ENCODE results near the gene PAMR1.

The PAMR1 gene

DNA sequence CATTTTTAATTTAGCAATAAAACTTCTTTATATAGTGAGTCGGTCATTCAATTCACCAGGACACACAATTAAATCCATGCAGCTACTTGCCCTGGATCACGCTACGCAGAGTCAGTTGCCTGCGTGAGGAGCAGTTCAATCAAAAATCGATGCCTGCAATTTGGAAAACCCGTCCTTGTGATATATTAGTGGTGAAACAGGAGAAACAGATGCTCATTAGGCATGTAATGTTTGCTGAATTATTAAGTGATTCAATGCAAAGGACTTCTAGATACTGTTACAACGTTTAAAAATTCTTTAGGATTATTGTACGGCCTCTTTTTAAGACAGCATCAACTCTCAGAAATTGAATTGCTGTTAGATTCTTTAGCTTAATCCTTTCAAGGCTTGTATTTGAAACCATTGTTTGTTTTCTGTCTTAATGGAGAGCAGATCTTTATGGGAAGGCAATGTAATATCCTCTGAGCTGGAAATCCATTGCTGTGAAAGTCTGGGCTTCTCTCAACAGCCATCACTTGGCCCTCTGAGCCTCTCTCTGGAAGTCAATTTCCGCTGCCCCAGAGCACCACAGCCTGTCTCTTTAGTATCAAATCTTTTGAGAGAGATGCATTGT is 20.1 kb upstream of the PAMR1 start:
- TF ChIP-seq POLR2A (IDR thresholded peaks at IDR 0.05; ENCODE audit: low read depth, low read length) (no peak), POU2F2 (IDR thresholded peaks at IDR 0.05; ENCODE audit: low read depth, low read length) (no peak), POLR2AphosphoS5 (IDR thresholded peaks at IDR 0.05; ENCODE audit: low read depth, low read length) (no peak), PAX5 (IDR thresholded peaks at IDR 0.05; ENCODE audit: insufficient read depth, low read length, severe bottlenecking) (no peak), SPI1 (IDR thresholded peaks at IDR 0.05; ENCODE audit: low read depth, low read length) (no peak)
- DNase-seq (ENCODE audit: insufficient read length, low spot score) (no peak), FAIRE-seq (no peak)

DNA sequence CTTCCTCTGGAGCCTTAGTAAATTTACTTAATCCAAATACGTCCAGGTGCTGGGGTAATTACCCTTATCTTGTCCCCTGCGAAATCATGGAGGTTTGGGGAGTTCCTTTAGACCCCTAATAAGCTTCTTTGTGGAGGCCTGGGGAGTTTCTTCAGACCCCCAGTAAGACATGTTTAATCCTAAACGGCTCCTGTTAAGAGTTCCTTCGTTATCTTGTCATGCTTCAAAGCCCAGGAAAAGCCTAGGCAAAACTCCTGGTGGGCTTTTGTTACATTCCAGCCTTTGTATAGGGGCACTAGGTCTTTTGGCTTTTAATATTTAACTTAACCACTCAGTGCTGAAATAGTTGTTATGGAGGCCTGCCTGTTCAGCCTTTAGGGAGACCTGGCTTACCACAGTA is 18.1 kb upstream of the PAMR1 start:
- DNase-seq (ENCODE audit: insufficient read length, low spot score) (no peak), FAIRE-seq (no peak)
- TF ChIP-seq TAF1 (IDR thresholded peaks at IDR 0.05; ENCODE audit: low read depth, low read length) (no peak), POLR2A (IDR thresholded peaks at IDR 0.05; ENCODE audit: low read depth, low read length) (no peak), SPI1 (IDR thresholded peaks at IDR 0.05; ENCODE audit: low read depth, low read length) (no peak), PAX5 (IDR thresholded peaks at IDR 0.05; ENCODE audit: insufficient read depth, low read length, severe bottlenecking) (no peak)

- FAIRE-seq (no peak), DNase-seq (ENCODE audit: insufficient read length, low spot score) (no peak)
- TF ChIP-seq SPI1 (IDR thresholded peaks at IDR 0.05; ENCODE audit: low read depth, low read length) (no peak), TAF1 (IDR thresholded peaks at IDR 0.05; ENCODE audit: low read depth, low read length) (no peak), POLR2AphosphoS5 (IDR thresholded peaks at IDR 0.05; ENCODE audit: low read depth, low read length) (no peak), POLR2A (IDR thresholded peaks at IDR 0.05; ENCODE audit: low read depth, low read length) (no peak), PAX5 (IDR thresholded peaks at IDR 0.05; ENCODE audit: insufficient read depth, low read length, severe bottlenecking) (no peak), POU2F2 (IDR thresholded peaks at IDR 0.05; ENCODE audit: low read depth, low read length) (no peak)
Measured at GRCh38 chr11:35541621-35542375, 16.4 kb upstream of the PAMR1 start.

DNA sequence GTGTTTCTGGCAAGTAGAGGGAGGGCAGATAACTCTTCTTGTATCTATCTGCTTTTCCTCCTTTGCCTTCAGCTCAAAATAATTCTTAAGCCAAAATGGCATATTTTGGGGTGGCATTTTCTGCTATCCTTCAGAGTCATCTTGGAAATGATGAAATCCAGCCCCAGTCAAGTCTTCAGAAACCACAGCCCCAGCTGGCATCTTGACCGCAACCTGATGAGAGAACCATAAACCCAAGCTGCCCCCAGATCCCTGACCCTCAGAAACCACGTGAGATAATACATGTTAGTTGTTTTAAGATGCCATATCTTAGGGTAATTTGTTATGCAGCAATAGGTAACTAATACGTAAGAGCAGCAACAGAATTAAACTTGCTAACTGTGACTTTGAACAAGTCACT is 15.1 kb upstream of the PAMR1 start:
- no peak for FAIRE-seq

GRCh38 chr11:35539781-35540281 is 14.4 kb upstream of the PAMR1 start:
- no peak for FAIRE-seq
- TF ChIP-seq POLR2AphosphoS5 (IDR thresholded peaks at IDR 0.05; ENCODE audit: low read depth, low read length) (no peak), POU2F2 (IDR thresholded peaks at IDR 0.05; ENCODE audit: low read depth, low read length) (no peak), TAF1 (IDR thresholded peaks at IDR 0.05; ENCODE audit: low read depth, low read length) (no peak), POLR2A (IDR thresholded peaks at IDR 0.05; ENCODE audit: low read depth, low read length) (no peak), PAX5 (IDR thresholded peaks at IDR 0.05; ENCODE audit: insufficient read depth, low read length, severe bottlenecking) (no peak), SPI1 (IDR thresholded peaks at IDR 0.05; ENCODE audit: low read depth, low read length) (no peak)
- DNase-seq (ENCODE audit: insufficient read length, low spot score) = no peak

More for the DNA sequence above, 15.1 kb upstream of the PAMR1 start:
- DNase-seq (ENCODE audit: insufficient read length, low spot score) = no peak
- TF ChIP-seq PAX5 (IDR thresholded peaks at IDR 0.05; ENCODE audit: insufficient read depth, low read length, severe bottlenecking) (no peak), SPI1 (IDR thresholded peaks at IDR 0.05; ENCODE audit: low read depth, low read length) (no peak), POLR2A (IDR thresholded peaks at IDR 0.05; ENCODE audit: low read depth, low read length) (no peak), TAF1 (IDR thresholded peaks at IDR 0.05; ENCODE audit: low read depth, low read length) (no peak), POU2F2 (IDR thresholded peaks at IDR 0.05; ENCODE audit: low read depth, low read length) (no peak), POLR2AphosphoS5 (IDR thresholded peaks at IDR 0.05; ENCODE audit: low read depth, low read length) (no peak)

DNA sequence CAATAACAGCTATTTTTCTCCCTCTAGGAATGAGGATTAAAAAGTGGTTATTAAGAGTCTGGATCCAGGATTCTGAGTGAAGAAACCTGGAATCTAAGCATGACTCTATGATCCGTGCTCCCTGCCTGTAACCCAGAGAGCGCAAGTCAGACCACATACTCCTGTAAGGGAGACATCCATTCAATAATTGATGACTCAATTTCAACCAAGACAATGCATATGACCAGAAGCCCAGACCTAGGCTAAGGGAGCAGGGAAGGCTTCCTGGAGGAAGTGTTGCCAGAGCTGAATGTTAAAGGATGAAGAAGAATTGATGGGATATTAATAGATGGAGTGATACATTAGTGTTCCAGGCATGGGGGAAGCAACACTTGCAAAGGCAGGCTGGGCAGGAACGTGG is 13.8 kb upstream of the PAMR1 start:
- DNase-seq (ENCODE audit: insufficient read length, low spot score) (no peak), FAIRE-seq (no peak)
- no peak for TF ChIP-seq PAX5 (IDR thresholded peaks at IDR 0.05; ENCODE audit: insufficient read depth, low read length, severe bottlenecking)
- no peak for TF ChIP-seq POLR2AphosphoS5 (IDR thresholded peaks at IDR 0.05; ENCODE audit: low read depth, low read length)
- TF ChIP-seq SPI1 (IDR thresholded peaks at IDR 0.05; ENCODE audit: low read depth, low read length) = no peak
- no peak for TF ChIP-seq TAF1 (IDR thresholded peaks at IDR 0.05; ENCODE audit: low read depth, low read length)
- TF ChIP-seq POLR2A (IDR thresholded peaks at IDR 0.05; ENCODE audit: low read depth, low read length) = no peak
- TF ChIP-seq POU2F2 (IDR thresholded peaks at IDR 0.05; ENCODE audit: low read depth, low read length) = no peak

DNA sequence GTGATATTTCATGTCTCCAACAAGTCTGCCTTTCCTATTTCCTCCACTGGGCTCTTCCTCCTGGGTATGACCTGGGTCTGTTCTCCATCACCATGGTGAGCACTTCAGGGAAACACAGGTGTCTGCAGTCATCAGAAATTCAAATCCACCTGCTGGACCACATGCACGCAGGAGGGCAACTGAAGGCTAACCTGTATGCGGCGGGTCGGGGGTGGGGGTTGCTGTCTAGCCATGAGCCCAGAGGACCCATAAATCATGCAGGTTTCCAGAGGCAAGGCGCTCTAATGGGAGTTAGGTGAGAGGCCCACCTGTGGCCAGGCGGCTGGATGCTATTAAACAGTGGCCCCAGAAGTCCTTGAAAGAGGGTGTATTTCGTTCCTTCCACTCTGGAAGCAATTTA is 11.1 kb upstream of the PAMR1 start:
- no peak for TF ChIP-seq POLR2AphosphoS5 (IDR thresholded peaks at IDR 0.05; ENCODE audit: low read depth, low read length)
- TF ChIP-seq POLR2A (IDR thresholded peaks at IDR 0.05; ENCODE audit: low read depth, low read length) = no peak
- TF ChIP-seq PAX5 (IDR thresholded peaks at IDR 0.05; ENCODE audit: insufficient read depth, low read length, severe bottlenecking) = no peak
- TF ChIP-seq TAF1 (IDR thresholded peaks at IDR 0.05; ENCODE audit: low read depth, low read length) = no peak
- no peak for TF ChIP-seq SPI1 (IDR thresholded peaks at IDR 0.05; ENCODE audit: low read depth, low read length)
- TF ChIP-seq POU2F2 (IDR thresholded peaks at IDR 0.05; ENCODE audit: low read depth, low read length) = no peak
- no peak for DNase-seq (ENCODE audit: insufficient read length, low spot score)
- no peak for FAIRE-seq

DNA sequence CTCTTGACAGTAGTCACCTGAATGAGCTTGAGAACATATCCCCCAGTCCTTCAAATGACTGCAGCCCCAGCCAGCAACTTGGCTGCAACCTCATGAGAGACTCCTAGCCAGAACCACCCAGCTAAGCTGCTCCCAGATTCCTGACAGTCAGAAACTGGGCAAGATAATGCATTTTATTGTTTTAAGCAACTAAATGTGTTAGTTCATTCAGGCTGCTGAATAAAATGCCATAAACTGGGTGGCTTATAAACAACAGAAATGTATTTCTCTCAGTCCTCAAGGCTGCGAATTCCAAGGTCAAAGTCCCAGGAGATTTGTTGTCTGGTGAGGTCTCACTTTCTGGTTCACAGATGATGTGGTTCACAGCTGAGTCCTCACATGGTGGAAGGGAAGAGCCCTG is 5.8 kb upstream of the PAMR1 start:
- DNase-seq (ENCODE audit: insufficient read length, low spot score) (no peak), FAIRE-seq (no peak)
- TF ChIP-seq POLR2AphosphoS5 (IDR thresholded peaks at IDR 0.05; ENCODE audit: low read depth, low read length) (no peak), POU2F2 (IDR thresholded peaks at IDR 0.05; ENCODE audit: low read depth, low read length) (no peak), TAF1 (IDR thresholded peaks at IDR 0.05; ENCODE audit: low read depth, low read length) (no peak), SPI1 (IDR thresholded peaks at IDR 0.05; ENCODE audit: low read depth, low read length) (no peak), PAX5 (IDR thresholded peaks at IDR 0.05; ENCODE audit: insufficient read depth, low read length, severe bottlenecking) (no peak), POLR2A (IDR thresholded peaks at IDR 0.05; ENCODE audit: low read depth, low read length) (no peak)

DNA sequence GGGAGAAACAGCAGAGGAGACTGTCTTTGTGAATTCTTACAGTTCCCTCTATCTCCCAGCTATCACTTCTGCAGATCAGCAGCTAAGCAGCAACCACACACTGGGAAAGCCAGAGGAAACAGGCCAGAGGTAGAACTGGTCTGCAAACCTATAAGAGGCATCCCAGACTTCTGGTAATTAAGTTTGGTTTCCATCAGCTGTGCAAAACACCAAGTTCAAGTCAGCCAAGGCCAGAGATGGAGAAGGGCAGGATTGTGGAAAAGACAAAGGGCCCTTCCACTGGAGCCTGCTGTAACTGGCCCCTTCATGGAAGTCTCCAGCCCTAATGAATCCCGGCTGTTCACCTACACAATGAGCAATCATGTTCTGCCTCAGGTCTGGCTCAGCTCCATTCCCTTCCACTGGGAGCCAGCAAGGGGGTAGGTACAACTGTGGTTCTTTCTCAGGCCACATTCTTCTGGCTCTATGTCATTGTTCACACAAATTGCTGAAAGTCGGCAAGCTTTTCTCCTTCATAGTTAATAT is 4.6 kb upstream of the PAMR1 start:
- no peak for DNase-seq (ENCODE audit: insufficient read length, low spot score)
- FAIRE-seq = no peak
- TF ChIP-seq POLR2AphosphoS5 (IDR thresholded peaks at IDR 0.05; ENCODE audit: low read depth, low read length) (no peak), TAF1 (IDR thresholded peaks at IDR 0.05; ENCODE audit: low read depth, low read length) (no peak), POLR2A (IDR thresholded peaks at IDR 0.05; ENCODE audit: low read depth, low read length) (no peak), SPI1 (IDR thresholded peaks at IDR 0.05; ENCODE audit: low read depth, low read length) (no peak)

Data from GM12891 (cell line).